ENCODE measurements around the gene ZNF543. TPM values are rescaled to one million over a fixed set of nuclear protein-coding genes. Genes with fewer than 3 reads are reported as not detected.

ZNF543 gene
- total and polyA plus RNA-seq, 2 experiments from 2014 or later = 2.6 to 6.7 TPM

DNA sequence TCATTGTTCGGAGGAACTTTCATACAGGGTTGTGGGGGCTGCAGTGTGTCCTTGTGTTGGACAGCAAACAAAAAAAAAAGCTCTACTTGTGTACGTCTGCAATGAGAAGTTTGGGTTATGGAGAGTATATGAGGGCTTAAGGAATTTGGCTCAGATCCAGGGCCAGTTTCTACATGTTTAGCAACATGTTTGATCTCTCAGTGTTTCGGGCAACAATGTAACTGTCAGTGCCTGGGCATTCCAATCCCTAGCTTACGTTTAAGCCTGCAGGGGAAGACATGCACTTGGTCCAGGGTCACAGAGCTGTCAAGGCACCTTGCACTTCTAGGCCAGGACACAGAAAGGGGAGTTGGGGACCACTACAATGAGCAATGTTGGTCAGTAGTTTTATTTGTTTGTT lies 13.9 kb downstream of the ZNF543 start:
- no peaks in the 10 kb centered on the region for H3K79me2 ChIP-seq
- no peak overlapping the region for H3K4me3 ChIP-seq
- H4K20me1 ChIP-seq (ENCODE audit: insufficient read depth, poor library complexity, severe bottlenecking) = no peaks in the 10 kb centered on the region
- no peaks in the 10 kb centered on the region for H3K9me3 ChIP-seq (ENCODE audit: low read depth)
- no peaks in the 10 kb centered on the region for H3K27me3 ChIP-seq
- 68% methylated on average over 4 of the region's 4 CpGs for WGBS (ENCODE audit: low lambda C conversion rate, missing lambda C conversion rate)
- DNase-seq (ENCODE audit: low spot score) = peak; percentile 51
- no peak for TF ChIP-seq EZH2 (IDR thresholded peaks at IDR 0.05; ENCODE audit: borderline replicate concordance)
- TF ChIP-seq, protein P1, sequence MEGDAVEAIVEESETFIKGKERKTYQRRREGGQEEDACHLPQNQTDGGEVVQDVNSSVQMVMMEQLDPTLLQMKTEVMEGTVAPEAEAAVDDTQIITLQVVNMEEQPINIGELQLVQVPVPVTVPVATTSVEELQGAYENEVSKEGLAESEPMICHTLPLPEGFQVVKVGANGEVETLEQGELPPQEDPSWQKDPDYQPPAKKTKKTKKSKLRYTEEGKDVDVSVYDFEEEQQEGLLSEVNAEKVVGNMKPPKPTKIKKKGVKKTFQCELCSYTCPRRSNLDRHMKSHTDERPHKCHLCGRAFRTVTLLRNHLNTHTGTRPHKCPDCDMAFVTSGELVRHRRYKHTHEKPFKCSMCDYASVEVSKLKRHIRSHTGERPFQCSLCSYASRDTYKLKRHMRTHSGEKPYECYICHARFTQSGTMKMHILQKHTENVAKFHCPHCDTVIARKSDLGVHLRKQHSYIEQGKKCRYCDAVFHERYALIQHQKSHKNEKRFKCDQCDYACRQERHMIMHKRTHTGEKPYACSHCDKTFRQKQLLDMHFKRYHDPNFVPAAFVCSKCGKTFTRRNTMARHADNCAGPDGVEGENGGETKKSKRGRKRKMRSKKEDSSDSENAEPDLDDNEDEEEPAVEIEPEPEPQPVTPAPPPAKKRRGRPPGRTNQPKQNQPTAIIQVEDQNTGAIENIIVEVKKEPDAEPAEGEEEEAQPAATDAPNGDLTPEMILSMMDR (IDR thresholded peaks at IDR 0.05; ENCODE audit: poor library complexity) = no peak
- no peak for TF ChIP-seq EZH2phosphoT487 (IDR thresholded peaks at IDR 0.05; ENCODE audit: low read depth, severe bottlenecking, unreplicated experiment)
- H3K4me1 ChIP-seq (ENCODE audit: insufficient read depth) = no peaks in the 10 kb centered on the region
- peak overlapping the region; percentile 43 for H3K27ac ChIP-seq
- no peak overlapping the region for H3K4me2 ChIP-seq
- no peaks in the 10 kb centered on the region for H3K9me2 ChIP-seq (replicated peaks; ENCODE audit: insufficient read depth)
- H3K36me3 ChIP-seq (replicated peaks; ENCODE audit: insufficient read depth, low read depth) = no peaks in the 10 kb centered on the region
- no peak overlapping the region for H2AFZ ChIP-seq

DNA sequence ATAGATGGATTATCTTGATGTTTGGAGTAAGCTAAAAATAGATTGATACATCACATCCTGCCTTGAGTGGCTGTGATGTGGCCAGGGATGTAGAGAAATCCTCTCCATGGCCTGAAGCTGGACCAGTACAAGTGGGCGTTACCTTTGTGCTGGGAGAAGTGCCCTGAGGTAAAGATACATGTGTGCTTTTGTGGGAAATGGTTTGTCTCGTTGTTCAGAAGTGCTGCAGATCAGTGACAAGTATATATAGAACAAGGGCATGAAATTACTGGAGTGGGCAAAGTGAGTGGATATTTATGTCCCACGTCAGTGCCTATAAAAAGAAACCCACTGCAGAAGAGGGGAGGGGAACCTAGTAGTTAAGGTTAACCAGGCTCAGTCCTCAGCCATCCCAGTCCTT lies 18.6 kb downstream of the ZNF543 start:
- H3K4me2 ChIP-seq = no peak overlapping the region
- H3K9me3 ChIP-seq (ENCODE audit: low read depth) = no peaks in the 10 kb centered on the region
- H3K36me3 ChIP-seq (replicated peaks; ENCODE audit: insufficient read depth, low read depth) = no peaks in the 10 kb centered on the region
- H3K9me2 ChIP-seq (replicated peaks; ENCODE audit: insufficient read depth) = no peaks in the 10 kb centered on the region
- no peak overlapping the region for H3K27ac ChIP-seq
- DNase-seq (ENCODE audit: low spot score) = no peak
- 68% methylated on average over 3 of the region's 3 CpGs for WGBS (ENCODE audit: low lambda C conversion rate, missing lambda C conversion rate)
- H2AFZ ChIP-seq = no peak overlapping the region
- TF ChIP-seq EZH2 (IDR thresholded peaks at IDR 0.05; ENCODE audit: borderline replicate concordance) (no peak), EZH2phosphoT487 (IDR thresholded peaks at IDR 0.05; ENCODE audit: low read depth, severe bottlenecking, unreplicated experiment) (no peak)
- TF ChIP-seq, protein P1 (IDR thresholded peaks at IDR 0.05; ENCODE audit: poor library complexity) = no peak
- no peaks in the 10 kb centered on the region for H3K4me1 ChIP-seq (ENCODE audit: insufficient read depth)
- H3K79me2 ChIP-seq = no peaks in the 10 kb centered on the region
- no peaks in the 10 kb centered on the region for H4K20me1 ChIP-seq (ENCODE audit: insufficient read depth, poor library complexity, severe bottlenecking)
- H3K4me3 ChIP-seq = no peak overlapping the region
- peaks cover 2% of the 10 kb centered on the region for H3K27me3 ChIP-seq

DNA sequence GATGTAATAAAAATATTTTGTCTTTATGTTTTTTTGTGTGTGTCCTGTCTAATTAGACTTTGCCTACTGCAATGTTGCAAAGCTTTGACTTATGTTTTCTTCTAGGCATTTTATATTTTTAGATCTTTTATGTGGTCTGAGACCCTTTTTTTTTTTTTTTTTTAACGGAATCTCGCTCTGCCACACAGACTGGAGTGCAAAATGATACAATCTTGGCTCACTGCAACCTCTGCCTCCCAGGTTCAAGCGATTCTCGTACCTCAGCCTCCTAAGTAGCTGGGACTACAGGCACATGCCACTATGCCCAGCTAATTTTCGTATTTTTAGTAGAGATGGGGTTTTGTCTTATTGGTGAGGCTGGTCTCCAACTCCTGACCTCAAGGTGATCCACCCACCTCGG lies 22.3 kb downstream of the ZNF543 start:
- H3K27me3 ChIP-seq = peaks cover 12% of the 10 kb centered on the region
- no peaks in the 10 kb centered on the region for H4K20me1 ChIP-seq (ENCODE audit: insufficient read depth, poor library complexity, severe bottlenecking)
- H2AFZ ChIP-seq = no peak overlapping the region
- no peaks in the 10 kb centered on the region for H3K9me3 ChIP-seq (ENCODE audit: low read depth)
- no peaks in the 10 kb centered on the region for H3K9me2 ChIP-seq (replicated peaks; ENCODE audit: insufficient read depth)
- DNase-seq (ENCODE audit: low spot score) = no peak
- 82% methylated on average over 6 of the region's 6 CpGs for WGBS (ENCODE audit: low lambda C conversion rate, missing lambda C conversion rate)
- no peak overlapping the region for H3K27ac ChIP-seq
- H3K4me1 ChIP-seq (ENCODE audit: insufficient read depth) = no peaks in the 10 kb centered on the region
- no peak overlapping the region for H3K4me3 ChIP-seq
- H3K36me3 ChIP-seq (replicated peaks; ENCODE audit: insufficient read depth, low read depth) = no peaks in the 10 kb centered on the region
- H3K4me2 ChIP-seq = no peak overlapping the region
- TF ChIP-seq EZH2phosphoT487 (IDR thresholded peaks at IDR 0.05; ENCODE audit: low read depth, severe bottlenecking, unreplicated experiment) = no peak
- TF ChIP-seq, protein P1 (IDR thresholded peaks at IDR 0.05; ENCODE audit: poor library complexity) = no peak
- no peak for TF ChIP-seq EZH2 (IDR thresholded peaks at IDR 0.05; ENCODE audit: borderline replicate concordance)
- no peaks in the 10 kb centered on the region for H3K79me2 ChIP-seq

DNA sequence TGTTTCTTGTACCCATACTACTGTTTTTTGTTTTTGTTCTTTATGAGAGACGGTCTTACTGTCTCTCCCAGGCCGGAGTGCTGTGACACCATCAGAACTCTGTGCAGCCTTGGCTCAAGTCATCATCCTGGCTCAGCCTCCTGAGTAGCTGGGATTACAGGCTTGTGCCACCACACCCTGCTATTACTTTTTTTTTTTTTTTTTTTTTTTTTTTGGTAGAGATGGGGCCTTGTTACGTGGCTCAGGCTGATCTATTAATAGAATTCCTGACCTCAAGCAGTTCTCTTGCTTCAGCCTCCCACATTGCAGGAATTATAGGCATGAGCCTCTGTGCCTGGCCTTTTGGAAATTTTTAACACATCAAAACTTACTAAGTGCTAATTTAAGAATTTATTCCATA lies 27.9 kb downstream of the ZNF543 start:
- no peak for DNase-seq (ENCODE audit: low spot score)
- TF ChIP-seq EZH2 (IDR thresholded peaks at IDR 0.05; ENCODE audit: borderline replicate concordance) (no peak), EZH2phosphoT487 (IDR thresholded peaks at IDR 0.05; ENCODE audit: low read depth, severe bottlenecking, unreplicated experiment) (no peak)
- TF ChIP-seq, protein P1 (IDR thresholded peaks at IDR 0.05; ENCODE audit: poor library complexity) = no peak
- Histone ChIP-seq H3K4me2 (no peak overlapping the region), H3K4me1 (ENCODE audit: insufficient read depth) (peaks cover 12% of the 10 kb centered on the region), H3K27me3 (peaks cover 12% of the 10 kb centered on the region), H3K9me3 (ENCODE audit: low read depth) (no peaks in the 10 kb centered on the region), H3K4me3 (no peak overlapping the region), H3K27ac (no peak overlapping the region), H3K9me2 (replicated peaks; ENCODE audit: insufficient read depth) (no peaks in the 10 kb centered on the region), H2AFZ (no peak overlapping the region), H4K20me1 (ENCODE audit: insufficient read depth, poor library complexity, severe bottlenecking) (no peaks in the 10 kb centered on the region), H3K79me2 (peaks cover 19% of the 10 kb centered on the region), H3K36me3 (replicated peaks; ENCODE audit: insufficient read depth, low read depth) (no peaks in the 10 kb centered on the region)
- 70% methylated on average over 3 of the region's 3 CpGs for WGBS (ENCODE audit: low lambda C conversion rate, missing lambda C conversion rate)

Data from hepatocyte (in vitro differentiated cells).